Endothelial cell of umbilical vein (primary cell): ENCODE measurements around the gene CR2. TPM values are rescaled to one million over a fixed set of nuclear protein-coding genes. Genes with fewer than 3 reads are reported as not detected.

Source experiments
- BruUV-seq: library from RNA; stranded (reverse); fragments of 400-500 nt; replicated peaks from 2 replicates; lab custom pipeline; 2021; lab: Mats Ljungman, UMichigan
- CTCF ChIA-PET: fragments of 300-600, 350-600 bp; sonication (Branson Sonifier 250); formaldehyde crosslinking; loops from one replicate; lab custom pipeline; 2021; ENCODE audit warnings: antibody characterized with exemption, inconsistent platforms; lab: Charles Lee
- POLR2A ChIA-PET: fragments of 300-600, 350-600 bp; sonication (Branson Sonifier 250); formaldehyde crosslinking; loops from one replicate; lab custom pipeline; 2021; ENCODE audit warnings: antibody characterized with exemption, inconsistent platforms; lab: Charles Lee
- DNase-seq: peaks from one replicate; pipeline ENCODE4 v3.0.0-alpha.2; 2011; ENCODE audit warnings: low read depth, low spot score
- FAIRE-seq: peaks from 2 replicates; lab custom pipeline; 2011; peaks lifted over from hg19 to GRCh38; lab: Jason Lieb, UNC
- H2AFZ ChIP-seq: 2 replicates; pipeline ENCODE4 v1.6.0; 2012; ENCODE audit warnings: low read depth, low read length, control low read depth, inconsistent platforms
- H3K27ac ChIP-seq: 2 replicates; pipeline ENCODE4 v1.5.1; 2011; ENCODE audit warnings: low read depth, mild to moderate bottlenecking, control low read depth, low read length, moderate library complexity; ENCODE audit not compliant: insufficient read depth
- H3K27me3 ChIP-seq, 2 experiments: 2 replicates each; pipeline versions ENCODE4 v1.6.0 to v1.6.1; 2011; ENCODE audit warnings: low read length in 2 of 2, mixed read lengths in 1 of 2; ENCODE audit not compliant: control insufficient read depth in 2 of 2, insufficient read depth in 2 of 2
- H3K36me3 ChIP-seq, 2 experiments: 2 replicates in 1 of 2; 3 replicates in 1 of 2; pipeline ENCODE4 v1.5.1; 2011; ENCODE audit warnings: low read length in 2 of 2, mild to moderate bottlenecking in 1 of 2, moderate library complexity in 1 of 2; ENCODE audit not compliant: control insufficient read depth in 2 of 2, insufficient read depth in 2 of 2; ENCODE audit errors: extremely low read depth in 1 of 2
- H3K4me1 ChIP-seq: 3 replicates; pipeline ENCODE4 v1.5.1; 2011; ENCODE audit warnings: mild to moderate bottlenecking, low read length; ENCODE audit not compliant: control insufficient read depth, insufficient read depth; ENCODE audit errors: extremely low read depth
- H3K4me2 ChIP-seq: 2 replicates; pipeline ENCODE4 v1.6.1; 2011; ENCODE audit warnings: low read length, control low read depth, mixed read lengths; ENCODE audit not compliant: insufficient read depth
- H3K4me3 ChIP-seq, 3 experiments: fragments of 200-600 bp in 1 of 3; sonication (generic), shearing (Covaris generic) in 1 of 3; replicated peaks in 1 of 3; 2 replicates each; pipeline ENCODE4 v1.5.1; 2011 to 2016; ENCODE audit warnings: control low read depth in 3 of 3, low read length in 3 of 3, mild to moderate bottlenecking in 2 of 3, inconsistent platforms in 1 of 3, low read depth in 1 of 3, moderate library complexity in 1 of 3; ENCODE audit not compliant: insufficient read depth in 1 of 3
- H3K79me2 ChIP-seq: 2 replicates; pipeline ENCODE4 v1.6.0; 2012; ENCODE audit warnings: low read length, inconsistent platforms; ENCODE audit not compliant: control insufficient read depth, insufficient read depth
- H3K9ac ChIP-seq: replicated peaks from 2 replicates; pipeline ENCODE3; 2011; ENCODE audit warnings: low read length, control low read depth; ENCODE audit not compliant: insufficient read depth; ENCODE audit errors: extremely low read depth
- H3K9me1 ChIP-seq: replicated peaks from 3 replicates; pipeline ENCODE4 v1.6.0; 2011; ENCODE audit warnings: mild to moderate bottlenecking, low read length; ENCODE audit not compliant: control insufficient read depth, insufficient read depth; ENCODE audit errors: extremely low read depth
- H3K9me3 ChIP-seq: replicated peaks from 2 replicates; pipeline ENCODE4 v1.5.1; 2012; ENCODE audit warnings: low read length, inconsistent platforms; ENCODE audit not compliant: control insufficient read depth, insufficient read depth
- H4K20me1 ChIP-seq: replicated peaks from 2 replicates; pipeline ENCODE3; 2011; ENCODE audit warnings: mild to moderate bottlenecking, low read length; ENCODE audit not compliant: control insufficient read depth, insufficient read depth; ENCODE audit errors: extremely low read depth
- CTCF ChIP-seq, 2 donors: IDR thresholded peaks; 1 replicate in 1 of 2; 2 replicates in 1 of 2; pipeline ENCODE4 v1.5.1; 2011; ENCODE audit warnings: low read length in 2 of 2, mild to moderate bottlenecking in 2 of 2, moderate library complexity in 2 of 2, control low read depth in 1 of 2, inconsistent platforms in 1 of 2, low read depth in 1 of 2; ENCODE audit not compliant: insufficient read depth in 1 of 2; ENCODE audit errors: extremely low read depth in 1 of 2
- EZH2 ChIP-seq: IDR thresholded peaks from 2 replicates; pipeline ENCODE4 v1.6.1; 2012; ENCODE audit warnings: borderline replicate concordance, low read depth, mild to moderate bottlenecking, moderate library complexity, low read length, inconsistent platforms; ENCODE audit not compliant: severe bottlenecking
- FOS ChIP-seq: IDR thresholded peaks from 2 replicates; pipeline ENCODE4 v1.6.1; 2011; ENCODE audit warnings: mild to moderate bottlenecking, low read length, moderate library complexity, borderline replicate concordance; ENCODE audit not compliant: insufficient read depth
- GATA2 ChIP-seq: IDR thresholded peaks from 2 replicates; pipeline ENCODE4 v1.7.0; 2011; ENCODE audit warnings: low read depth, mild to moderate bottlenecking, moderate library complexity, mixed read lengths, low read length; ENCODE audit not compliant: insufficient read length, insufficient read depth
- MAX ChIP-seq: IDR thresholded peaks from 2 replicates; pipeline ENCODE4 v1.6.1; 2011; ENCODE audit not compliant: insufficient read depth, insufficient read length
- MYC ChIP-seq: IDR thresholded peaks from one replicate; pipeline ENCODE4 v1.6.1; 2011; ENCODE audit warnings: mild to moderate bottlenecking, low read depth, low read length
- POLR2A ChIP-seq: IDR thresholded peaks from 2 replicates; pipeline ENCODE4 v1.6.1; 2012; ENCODE audit warnings: low read depth, mild to moderate bottlenecking, control low read depth, low read length
- POLR2AphosphoS5 ChIP-seq: IDR thresholded peaks from 2 replicates; pipeline ENCODE4 v1.6.1; 2012; ENCODE audit warnings: low read depth, mild to moderate bottlenecking, control low read depth, low read length, moderate library complexity; ENCODE audit not compliant: insufficient read depth
- dilution Hi-C: fragments of 300-500 bp; cut with MboI; formaldehyde crosslinking; loops from one replicate; pipeline ENCODE4 v1.15.0; 2019; ENCODE audit warnings: low sequenced_read_pairs; ENCODE audit not compliant: extremely low pct_ligation_motif_present
- intact Hi-C: fragments of 100-400 bp; cut with micrococcal nuclease; formaldehyde crosslinking; loops from one replicate; pipeline ENCODE4 v1.10.0; 2022
- polyA plus RNA-seq, 4 experiments: library from polyadenylated mRNA; depleted of rRNA in 3 of 4; stranded (reverse) in 3 of 4; unstranded in 1 of 4; fragments of >200 nt; gene quantifications; 2 replicates each; pipeline versions ENCODE4 v1.2.1 to v1.2.3, GENCODE V29; 2011 to 2012; ENCODE audit warnings: missing spikeins in 1 of 4
- total RNA-seq: library from RNA; stranded (reverse); gene quantifications from 2 replicates; pipeline ENCODE4 v1.2.3, GENCODE V29; 2021

The CR2 gene
- total and polyA plus RNA-seq, 2 donors (not counting 3 experiments of a cell fraction or from before 2014, with no cell fraction given), result not detected

GRCh38 chr1:207486198-207486597, 32.1 kb downstream of the CR2 start:
- no peaks in the 10 kb centered on the region for H3K36me3 ChIP-seq
- CTCF ChIA-PET, result no interaction called here
- DNase-seq (no peak), FAIRE-seq (no peak)
- H3K4me1 ChIP-seq, result no peaks in the 10 kb centered on the region
- peaks cover 2 to 7% of the 10 kb centered on the region in 2 experiments for H3K27me3 ChIP-seq
- H3K79me2 ChIP-seq, result no peaks in the 10 kb centered on the region
- no peak for TF ChIP-seq FOS
- no peak for TF ChIP-seq EZH2
- no TSS peak for BruUV-seq
- no peaks in the 10 kb centered on the region for H4K20me1 ChIP-seq
- no peaks in the 10 kb centered on the region for H3K9me3 ChIP-seq
- H3K9ac ChIP-seq, result no peak overlapping the region
- no peak overlapping the region for H3K27ac ChIP-seq
- no peak overlapping the region for H3K4me2 ChIP-seq
- H2AFZ ChIP-seq, result no peak overlapping the region
- intact Hi-C loops (no loop called here), dilution Hi-C loops (no loop called here)
- no peak overlapping the region for H3K4me3 ChIP-seq
- POLR2A ChIA-PET, result no interaction called here
- H3K9me1 ChIP-seq, result no peaks in the 10 kb centered on the region

GRCh38 chr1:207487636-207488035, 33.5 kb downstream of the CR2 start:
- CTCF ChIA-PET, result interaction anchor here (1.2 kb wide), 1 partner anchor 403 kb away, joined by 4 read pairs; no protein-coding TSS in a partner anchor
- Histone ChIP-seq H3K9me1 (no peaks in the 10 kb centered on the region), H3K4me2 (no peak overlapping the region), H3K4me1 (no peaks in the 10 kb centered on the region), H3K79me2 (no peaks in the 10 kb centered on the region), H3K27ac (no peak overlapping the region), H2AFZ (no peak overlapping the region), H3K36me3 (no peaks in the 10 kb centered on the region), H3K4me3 (no peak overlapping the region), H4K20me1 (no peaks in the 10 kb centered on the region), H3K9me3 (no peaks in the 10 kb centered on the region), H3K9ac (no peak overlapping the region), H3K27me3 (peaks cover 6 to 10% of the 10 kb centered on the region in 2 experiments)
- no peak for FAIRE-seq
- dilution Hi-C loops (no loop called here), intact Hi-C loops (no loop called here)
- POLR2A ChIA-PET, result no interaction called here
- DNase-seq, result no peak
- no peak for TF ChIP-seq GATA2
- TF ChIP-seq POLR2A, result no peak
- no peak for TF ChIP-seq MYC
- no peak for TF ChIP-seq EZH2
- no peak for TF ChIP-seq MAX
- no peak for TF ChIP-seq POLR2AphosphoS5
- no peak for TF ChIP-seq FOS
- no peak for TF ChIP-seq CTCF (IDR thresholded peaks at IDR 0.05; ENCODE audit: extremely low read depth in 1 of 2, insufficient read depth in 1 of 2, low read depth in 1 of 2, low read length in 2 of 2)
- BruUV-seq, result no TSS peak
